GM18499 (cell line): ENCODE data around the gene NMRK1.

Experiments
- ATAC-seq: cut with Tn5 transposase; IDR thresholded peaks from one replicate; pipeline ENCODE4 v1.9.1; 2021; ENCODE audit warnings: moderate number of reproducible peaks; ENCODE audit not compliant: insufficient read depth, unreplicated experiment

The NMRK1 gene

DNA sequence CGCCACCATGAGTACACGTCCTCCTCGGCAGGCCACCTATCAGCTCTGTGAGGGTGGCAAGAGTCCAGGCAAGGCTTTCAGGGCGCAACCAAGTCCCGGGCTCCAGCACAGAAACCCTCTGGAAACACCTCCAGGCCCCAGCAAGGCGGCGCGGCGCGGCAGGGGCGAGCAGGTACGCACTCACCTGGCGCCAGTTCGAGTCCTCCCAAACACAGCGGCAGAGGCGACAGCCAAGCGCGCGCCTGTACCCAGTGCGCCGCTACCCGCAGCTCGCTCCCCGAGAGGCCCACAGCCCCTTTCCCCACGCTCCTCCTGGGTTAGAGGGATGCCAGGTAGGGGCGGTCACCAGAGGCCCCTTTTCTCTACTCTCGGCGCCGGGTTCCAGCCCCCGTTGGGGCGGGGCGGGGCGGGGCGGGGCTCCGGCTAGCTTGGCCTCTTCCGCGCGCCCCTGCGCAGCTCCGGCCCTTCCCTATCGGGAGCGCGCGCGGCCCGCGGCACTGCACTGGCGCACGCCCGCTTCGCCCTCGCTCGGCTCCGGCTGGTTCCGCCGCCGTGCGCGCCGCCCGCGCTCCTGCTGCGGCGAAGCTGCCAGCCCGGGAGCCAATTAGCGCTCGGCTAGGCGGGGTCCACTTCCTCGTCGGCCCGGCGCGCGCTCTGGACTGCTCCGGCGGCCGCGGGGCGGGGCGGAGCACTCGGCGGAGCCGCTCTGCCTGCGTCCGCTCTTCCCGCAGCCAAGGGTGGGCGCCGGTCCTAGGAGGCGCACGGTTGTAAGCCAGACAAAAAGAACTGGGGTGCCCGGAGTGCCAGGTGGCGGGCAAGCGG, at the start of gene NMRK1, which contains the start of gene OSTF1:
Gene NMRK1 (minus strand): TSS at position 332 of the 822 bp plus-strand sequence. CDS start 5,040 bp downstream, outside the sequence.
Gene OSTF1 (plus strand): TSS at position 691 of the 822 bp plus-strand sequence. CDS start 179 bp downstream, outside the sequence.
- ATAC-seq = peak; percentile 49

DNA sequence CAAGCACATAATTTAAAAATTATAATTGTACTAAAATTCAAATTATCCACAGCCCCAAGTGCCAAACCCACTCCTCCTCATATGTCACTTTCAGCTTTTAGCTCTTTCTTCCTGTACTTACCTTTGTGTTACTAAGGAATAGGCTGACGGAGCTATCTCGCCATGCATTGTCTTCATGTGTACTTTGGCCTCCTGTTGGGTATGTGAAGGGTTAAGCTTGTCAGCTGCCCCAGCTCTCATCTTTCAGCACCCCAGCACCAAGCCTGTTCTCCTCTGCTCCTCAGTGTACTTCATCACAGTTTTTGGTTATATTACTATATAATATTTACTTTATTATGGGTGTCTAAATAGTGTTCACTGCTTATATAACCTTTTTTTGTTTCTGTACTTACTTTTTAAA, 46.5 kb upstream of the NMRK1 start:
- ATAC-seq = no peak

DNA sequence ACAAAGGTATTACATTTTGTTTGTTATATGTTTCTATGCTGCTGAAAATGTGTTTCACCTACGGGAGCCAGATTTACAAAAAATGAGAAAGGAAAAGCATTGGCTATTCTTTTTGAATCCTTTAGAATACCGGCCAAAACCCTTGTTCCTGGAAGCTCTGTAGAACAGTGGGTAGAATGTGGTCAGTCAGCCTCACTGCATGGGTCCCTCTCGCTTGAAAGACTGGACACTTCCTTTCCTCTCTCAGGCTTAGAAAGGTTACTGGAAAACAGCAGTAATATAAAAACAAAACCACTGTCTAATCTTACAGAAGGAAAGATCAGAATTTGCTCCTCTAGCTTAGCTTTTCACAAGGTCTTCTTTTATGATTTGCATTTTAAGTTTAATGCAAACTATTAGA, 45.4 kb upstream of the NMRK1 start:
- no peak for ATAC-seq

DNA sequence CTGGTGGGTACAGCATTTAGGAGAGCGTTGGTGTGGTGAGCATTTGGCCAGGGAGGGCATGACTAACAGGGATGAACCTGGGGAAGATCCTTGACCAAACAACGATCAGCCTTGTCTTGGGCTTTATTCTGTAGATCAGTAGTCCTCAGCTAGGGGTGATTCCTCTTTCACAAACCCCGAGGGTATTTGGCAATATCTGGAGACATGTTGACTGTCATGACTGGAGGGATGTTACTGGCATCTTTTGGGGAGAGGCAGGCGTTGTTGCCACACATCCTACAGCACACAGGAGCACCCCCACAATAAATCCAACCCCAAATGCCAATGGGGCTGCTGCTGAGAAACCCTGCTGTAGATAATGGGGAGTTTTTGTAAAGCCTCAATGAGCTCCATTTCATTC, 44.3 kb upstream of the NMRK1 start:
- no peak for ATAC-seq

DNA sequence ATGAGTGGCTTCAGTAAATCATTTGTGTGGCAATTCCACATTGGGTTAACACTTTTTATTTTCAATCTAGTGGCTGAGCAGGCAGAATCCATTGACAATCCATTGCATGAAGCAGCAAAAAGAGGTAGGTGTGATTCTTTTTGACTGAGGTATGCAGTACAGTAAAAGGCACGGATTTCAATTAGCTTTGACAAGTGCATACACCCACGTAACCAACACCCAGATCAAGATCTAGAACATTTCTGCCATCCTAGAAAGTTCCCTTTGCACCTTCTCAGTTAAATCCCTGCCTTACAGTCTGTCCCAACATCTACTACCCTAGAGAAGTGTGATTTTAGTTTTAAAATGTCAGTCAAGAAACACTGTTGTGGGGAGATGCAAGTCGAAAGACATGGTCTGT, 43.7 kb upstream of the NMRK1 start:
- no peak for ATAC-seq

DNA sequence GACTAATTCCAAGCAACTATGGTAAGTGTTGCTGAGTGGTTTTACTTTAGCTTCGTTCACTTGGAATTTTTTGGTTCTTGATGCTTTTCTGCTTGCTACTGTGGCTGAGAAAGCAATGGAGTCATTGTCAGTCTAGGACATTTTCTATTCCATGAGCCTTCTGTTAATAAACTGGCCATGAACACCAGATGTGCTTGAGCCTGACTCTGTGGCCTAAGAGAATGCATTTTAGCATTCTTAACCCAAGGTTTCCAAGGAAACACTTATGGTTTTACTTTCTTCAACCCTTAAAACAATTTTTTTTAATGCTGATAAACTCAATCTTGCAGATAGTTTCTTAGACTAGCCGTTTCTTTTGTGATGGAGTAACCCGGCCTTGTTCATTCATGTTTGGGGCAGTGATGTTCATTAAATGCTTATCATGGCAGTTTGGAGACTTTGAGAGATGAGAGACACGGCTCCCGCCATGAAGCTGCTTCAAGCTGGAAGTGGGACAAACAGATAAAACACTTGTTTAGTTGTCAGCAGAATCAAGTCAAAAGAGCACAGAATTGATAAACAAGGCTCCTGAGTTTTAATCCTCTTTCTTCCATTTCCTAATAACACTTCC, 42.8 kb upstream of the NMRK1 start:
- ATAC-seq = no peak

DNA sequence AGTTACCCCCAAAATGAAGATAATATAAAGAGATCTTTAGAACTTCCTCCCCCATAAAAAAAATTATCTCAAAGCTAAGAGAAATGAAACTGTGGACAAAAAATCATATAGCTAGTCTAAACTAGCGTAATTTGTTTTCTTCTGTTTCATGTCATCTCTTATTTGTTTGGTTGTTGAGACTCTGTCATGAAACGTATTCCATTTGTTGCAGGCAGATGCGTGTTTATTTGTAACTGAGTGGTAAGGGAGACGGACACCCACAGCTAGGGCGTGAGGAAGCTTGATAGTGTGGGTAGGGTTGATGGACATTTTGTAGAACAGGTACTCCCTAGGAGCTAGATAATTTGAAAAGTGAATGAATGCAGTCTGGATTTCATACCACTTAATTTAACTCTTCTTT, 42.2 kb upstream of the NMRK1 start:
- ATAC-seq = no peak

DNA sequence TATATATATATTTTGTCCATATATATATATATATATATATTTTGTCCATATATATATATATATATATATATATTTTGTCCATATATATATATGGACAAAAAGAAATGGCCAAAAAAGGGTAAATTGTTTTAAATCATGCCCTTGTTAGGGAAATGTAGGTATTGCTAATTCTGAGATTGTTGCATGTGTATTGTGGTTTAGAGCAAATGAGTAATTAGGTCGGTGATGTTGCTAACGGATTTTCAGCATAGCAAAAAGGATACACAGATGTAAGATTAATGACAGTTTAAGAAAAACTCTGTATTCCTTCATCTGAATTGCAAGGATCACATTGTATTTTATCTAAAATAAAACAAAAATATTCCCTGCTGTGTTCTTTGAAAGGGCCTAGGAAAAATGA, 40.6 kb upstream of the NMRK1 start:
- no peak for ATAC-seq

DNA sequence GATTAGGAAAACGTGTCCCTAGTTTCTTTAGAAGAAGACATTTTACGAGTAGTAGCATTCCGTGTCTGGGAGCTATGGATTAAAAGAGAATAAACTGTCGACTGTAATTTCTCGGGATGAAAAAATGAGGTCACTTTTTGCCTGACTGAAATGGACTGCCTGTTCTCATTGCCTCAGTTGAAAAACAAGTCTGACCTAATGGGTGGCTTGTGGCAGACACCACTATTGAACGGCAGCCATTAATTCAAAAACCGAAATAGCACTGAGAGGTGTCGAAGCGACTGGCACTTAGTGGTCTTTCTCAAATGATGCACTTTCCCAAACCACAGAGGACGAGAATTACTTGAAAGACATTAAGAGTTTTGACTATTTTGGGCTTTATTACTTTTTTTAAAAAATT, 35.7 kb upstream of the NMRK1 start:
- no peak for ATAC-seq

DNA sequence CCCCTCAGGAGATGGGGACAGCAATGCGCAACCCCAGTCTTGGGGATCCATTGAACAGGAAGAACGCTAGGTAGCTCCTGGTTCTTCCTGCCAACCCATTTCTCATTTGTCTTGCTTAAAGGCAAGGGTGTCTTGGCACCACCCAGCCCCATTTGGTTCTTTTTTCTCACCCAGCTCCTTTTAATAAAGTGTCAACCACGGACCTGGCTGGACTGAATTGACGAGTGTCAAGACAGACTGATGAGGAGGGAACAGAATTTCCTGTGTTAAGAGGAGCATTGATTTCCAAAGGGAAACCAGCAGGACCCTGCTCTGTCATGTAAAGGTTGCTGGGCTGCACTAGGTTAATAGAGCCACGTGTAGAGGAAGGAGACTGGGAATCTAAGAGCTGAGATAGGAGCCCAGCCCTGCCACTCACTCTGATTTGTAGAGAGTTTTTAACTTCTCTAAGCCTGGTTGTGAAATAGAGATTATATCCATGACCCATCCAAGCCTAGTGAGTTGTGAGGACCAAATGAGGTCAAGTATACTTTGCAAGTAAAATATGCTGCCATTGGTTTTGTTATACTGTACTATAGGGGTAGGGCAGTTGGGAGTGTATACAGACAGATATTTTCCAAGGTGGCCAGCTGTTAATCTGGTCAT, 34.1 kb upstream of the NMRK1 start:
- no peak for ATAC-seq

DNA sequence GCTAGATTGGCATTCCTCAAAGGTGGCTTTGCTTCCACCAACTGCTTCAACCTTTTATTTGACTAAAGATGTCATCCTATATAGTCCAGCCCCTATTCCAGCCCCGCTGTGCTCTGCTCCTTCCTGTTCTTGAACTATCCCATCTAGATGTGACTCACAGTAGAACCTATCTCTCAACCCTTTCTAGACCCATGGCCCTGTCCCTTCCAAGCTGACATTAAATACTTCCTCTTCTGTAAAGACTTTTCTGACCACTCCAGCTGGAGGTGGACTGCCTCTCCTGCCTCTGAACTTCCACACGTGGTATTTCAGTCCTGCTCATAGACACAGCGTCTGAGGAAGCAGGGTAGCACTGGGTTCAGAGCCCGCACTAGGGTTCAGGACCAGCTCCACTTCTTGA, 32.7 kb upstream of the NMRK1 start:
- no peak for ATAC-seq

DNA sequence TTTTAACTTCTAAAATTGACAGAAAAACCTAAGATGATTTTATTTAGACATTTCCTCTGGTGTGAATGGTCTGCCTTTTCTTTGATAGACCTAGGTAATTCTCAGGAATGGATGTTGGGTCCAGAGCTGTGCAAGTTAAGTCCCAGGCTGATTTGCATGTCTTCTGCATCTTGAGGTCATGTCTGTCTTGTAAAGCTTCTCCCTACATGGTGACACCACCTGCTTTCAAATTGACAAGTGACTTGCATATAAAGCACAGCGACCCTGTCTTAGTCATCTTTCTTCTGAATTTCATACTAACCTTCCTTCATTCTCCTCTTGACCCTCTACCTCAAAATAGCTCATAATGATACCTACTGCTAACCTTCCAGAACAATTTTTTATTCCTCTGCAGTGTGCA, 29.6 kb upstream of the NMRK1 start:
- ATAC-seq = no peak

DNA sequence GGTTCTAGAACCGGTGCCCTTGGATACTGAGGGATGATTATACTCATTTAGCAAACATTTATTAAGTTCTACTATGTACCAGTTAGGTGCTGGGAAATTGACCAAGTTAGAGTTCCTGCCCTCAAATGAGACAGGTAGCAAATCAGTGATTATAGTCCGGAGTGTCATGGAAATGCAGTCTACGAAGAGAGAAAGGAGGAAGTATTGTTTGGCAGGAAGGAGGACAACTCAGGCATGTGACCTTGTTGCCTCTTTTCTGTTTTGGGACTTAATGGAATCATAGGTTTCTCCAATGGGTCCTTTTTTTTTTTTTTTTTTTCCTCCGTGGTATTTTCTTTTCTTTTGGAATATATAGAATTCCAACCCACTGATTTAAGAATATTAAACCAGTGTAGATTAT, 28.4 kb upstream of the NMRK1 start:
- ATAC-seq = no peak

DNA sequence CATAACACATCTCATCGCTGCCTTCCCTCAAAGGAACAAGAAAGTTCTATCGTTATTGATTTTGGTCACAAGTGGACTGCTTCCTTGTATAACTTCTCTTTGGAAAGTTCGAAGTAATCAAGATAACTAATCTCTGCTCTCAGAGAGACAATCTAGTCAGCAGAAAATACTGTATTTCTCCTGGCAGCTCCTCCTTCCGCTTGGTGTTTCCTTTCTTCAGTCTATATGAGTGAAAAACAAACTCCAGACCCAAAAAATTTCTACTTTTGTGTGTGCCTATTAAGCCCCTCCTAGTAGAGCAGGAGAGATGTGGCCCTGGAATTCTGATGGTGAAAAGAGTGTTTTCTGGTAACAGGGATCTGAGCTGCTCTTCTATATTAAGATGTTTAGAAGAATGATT, 24.8 kb upstream of the NMRK1 start:
- ATAC-seq = no peak

DNA sequence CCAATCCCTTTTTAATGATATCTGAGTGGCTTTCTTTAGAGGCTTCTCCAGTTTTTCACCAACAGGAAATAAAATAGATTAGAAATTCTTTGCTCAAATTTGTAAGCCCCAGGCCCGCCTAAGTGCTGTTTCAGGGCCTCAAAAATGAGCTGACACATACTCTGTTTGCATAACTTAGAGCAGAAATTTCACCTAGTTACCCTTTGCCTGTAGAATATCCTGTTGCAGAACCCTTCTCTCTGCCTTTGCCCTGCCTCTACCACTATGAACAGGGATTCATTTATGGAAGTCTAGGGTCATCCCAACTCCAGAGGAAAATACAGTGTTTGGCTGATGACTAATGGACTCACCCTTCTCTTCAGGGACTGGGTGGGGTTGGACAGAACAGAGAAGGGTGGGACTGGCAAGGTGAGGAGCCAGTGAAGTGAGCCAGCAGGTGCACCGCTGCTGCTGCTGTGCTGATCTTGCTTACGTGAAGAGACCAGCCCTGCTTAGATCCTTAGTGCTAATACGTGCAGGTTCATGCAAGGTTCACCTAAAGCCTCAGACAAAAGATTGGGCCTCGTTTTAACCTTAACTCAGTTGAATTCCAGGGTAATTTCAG, 23.2 kb upstream of the NMRK1 start:
- no peak for ATAC-seq

DNA sequence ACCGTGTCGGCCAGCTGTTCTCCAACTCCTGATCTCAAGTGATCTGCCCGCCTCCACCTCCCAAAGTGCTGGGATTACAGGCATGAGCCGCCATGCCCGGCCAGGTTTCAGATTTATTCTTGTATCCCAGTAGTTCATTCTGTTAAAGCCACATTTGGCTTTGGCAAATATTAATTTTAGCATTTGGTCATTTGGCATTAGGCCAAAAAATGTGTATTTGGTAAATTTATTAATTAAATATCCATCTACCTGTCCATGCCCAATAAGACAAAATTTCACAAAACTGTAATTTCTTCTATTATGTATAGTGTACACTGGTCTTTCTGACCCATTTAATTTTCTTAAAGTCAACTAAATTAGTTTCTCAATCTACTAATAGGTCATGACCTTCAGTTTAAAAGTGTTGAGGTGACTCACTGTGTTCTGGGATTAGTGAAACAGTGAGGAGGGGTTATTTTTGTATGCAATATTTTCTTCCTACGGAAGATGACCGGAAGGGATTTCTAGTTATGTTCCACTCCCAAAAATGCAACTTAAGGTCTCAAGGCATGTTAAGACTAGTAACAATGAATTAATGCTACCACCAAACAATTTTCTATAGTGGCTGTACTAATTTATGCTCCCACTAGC, 21.4 kb upstream of the NMRK1 start:
- no peak for ATAC-seq

DNA sequence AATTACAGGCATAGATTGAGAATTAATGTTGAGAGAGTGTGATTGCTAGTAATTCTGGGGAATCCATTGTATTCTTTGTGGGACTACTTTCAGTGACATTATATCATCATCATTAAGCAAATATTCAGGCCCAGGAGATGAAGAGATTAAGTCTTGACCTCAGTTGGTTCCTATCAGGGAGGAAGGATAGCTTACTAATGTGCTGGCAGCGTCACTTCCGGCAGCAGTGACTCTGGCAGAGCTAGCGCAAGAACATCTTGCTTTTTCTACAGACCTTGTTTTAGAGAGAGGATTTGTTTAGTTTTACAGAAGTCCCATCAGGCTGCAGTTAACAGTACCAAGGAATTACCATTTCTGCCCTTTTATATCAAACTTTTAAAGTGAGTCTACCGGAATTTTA, 20.6 kb upstream of the NMRK1 start:
- ATAC-seq = no peak

DNA sequence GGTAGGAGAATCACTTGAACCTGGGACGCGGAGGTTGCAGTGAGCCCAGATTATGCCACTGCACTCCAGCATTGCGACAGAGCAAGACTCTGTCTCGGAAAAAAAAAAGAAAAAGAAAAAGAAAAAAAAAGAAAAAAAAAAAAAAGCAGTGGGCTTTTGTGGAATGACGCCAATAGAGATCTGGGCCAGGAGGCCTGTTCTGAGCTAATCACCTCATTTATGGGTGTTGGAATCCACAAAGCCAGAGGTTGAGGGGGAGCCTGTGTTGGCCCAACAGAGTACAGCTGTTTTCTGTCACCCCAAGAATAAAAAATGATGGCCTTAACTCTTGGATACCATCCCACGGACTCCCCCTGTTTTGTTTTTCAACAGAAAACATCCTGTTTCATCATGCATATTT, 18.9 kb upstream of the NMRK1 start:
- no peak for ATAC-seq

DNA sequence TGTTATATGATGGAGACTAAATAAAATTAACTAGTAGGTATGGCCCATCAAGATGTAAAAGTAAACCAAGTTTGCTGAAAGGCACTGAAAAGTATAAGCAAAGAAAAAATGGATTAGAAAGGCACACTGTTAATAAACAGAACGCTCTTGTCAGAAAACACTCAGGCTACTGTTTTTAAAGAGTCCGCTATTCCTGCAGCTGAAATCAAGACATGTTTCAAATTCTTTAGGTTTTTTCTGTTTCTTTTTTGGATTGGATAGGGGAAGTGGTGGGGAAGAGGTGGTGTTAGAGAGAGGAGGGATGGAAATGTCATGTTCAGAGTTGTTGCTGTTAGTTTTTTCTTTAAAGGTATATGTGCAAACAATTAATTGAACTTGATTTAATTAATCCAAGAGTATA, 17.9 kb upstream of the NMRK1 start:
- no peak for ATAC-seq

DNA sequence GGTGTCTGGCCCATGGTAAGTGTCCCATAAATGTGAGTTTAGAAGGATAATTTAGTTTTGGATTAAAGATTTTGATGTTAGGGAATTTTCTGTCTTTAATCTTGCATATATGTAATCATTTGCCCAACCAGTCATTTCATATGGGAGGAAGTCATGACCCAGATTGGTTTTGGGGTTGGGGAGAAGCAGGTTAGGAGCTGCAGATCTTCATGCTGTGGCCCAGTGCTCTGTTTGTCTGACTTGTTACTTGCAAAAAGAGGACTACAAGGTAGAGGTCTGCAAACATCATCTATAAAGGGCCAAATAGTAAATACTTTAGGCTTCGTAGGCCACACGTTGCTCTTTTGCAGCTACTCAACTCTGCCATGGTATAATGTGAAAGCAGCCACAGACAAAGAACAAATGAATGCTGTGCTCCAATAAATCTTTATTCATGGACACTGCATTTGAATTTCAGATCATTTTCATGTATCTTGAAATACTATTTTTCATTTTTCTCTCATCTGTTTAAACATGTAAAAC, 17.1 kb upstream of the NMRK1 start:
- ATAC-seq = no peak
